Ishikawa (cell line): ENCODE measurements around the gene BRWD1.

Source experiments
- CEBPB ChIP-seq: IDR thresholded peaks from 2 replicates; pipeline ENCODE4 v1.6.1; 2012
- CREB1 ChIP-seq: IDR thresholded peaks from 2 replicates; pipeline ENCODE4 v1.6.1; 2012; ENCODE audit warnings: low read depth
- EGR1 ChIP-seq: IDR thresholded peaks from 2 replicates; pipeline ENCODE4 v1.6.1; 2012
- EP300 ChIP-seq: IDR thresholded peaks from 2 replicates; pipeline ENCODE4 v1.6.1; 2012; ENCODE audit warnings: borderline replicate concordance
- FOXM1 ChIP-seq: IDR thresholded peaks from 2 replicates; pipeline ENCODE4 v1.6.1; 2012; ENCODE audit warnings: low read depth, borderline replicate concordance
- MAX ChIP-seq: IDR thresholded peaks from 2 replicates; pipeline ENCODE4 v1.6.1; 2012
- NFIC ChIP-seq: IDR thresholded peaks from 2 replicates; pipeline ENCODE4 v1.6.1; 2012
- RAD21 ChIP-seq: IDR thresholded peaks from 2 replicates; pipeline ENCODE4 v1.6.1; 2012; ENCODE audit warnings: low read depth
- REST ChIP-seq: IDR thresholded peaks from 2 replicates; pipeline ENCODE4 v1.6.1; 2012; ENCODE audit warnings: low read depth, mild to moderate bottlenecking
- TAF1 ChIP-seq: IDR thresholded peaks from 2 replicates; pipeline ENCODE4 v1.6.1; 2012; ENCODE audit warnings: low read depth, mild to moderate bottlenecking
- TCF12 ChIP-seq: IDR thresholded peaks from 2 replicates; pipeline ENCODE4 v1.6.1; 2012; ENCODE audit warnings: low read depth
- TEAD4 ChIP-seq: IDR thresholded peaks from 2 replicates; pipeline ENCODE4 v1.6.1; 2012
- YY1 ChIP-seq: IDR thresholded peaks from 2 replicates; pipeline ENCODE4 v1.6.1; 2012; ENCODE audit warnings: low read depth
- ZBTB7A ChIP-seq: IDR thresholded peaks from 2 replicates; pipeline ENCODE4 v1.6.1; 2012; ENCODE audit warnings: low read depth
- TF ChIP-seq, protein P1 (sequence below): IDR thresholded peaks from 2 replicates; pipeline ENCODE4 v1.6.1; 2012

The BRWD1 gene

GRCh38 chr21:39152271-39152670 lies 161.2 kb downstream of the BRWD1 start:
- TF ChIP-seq RAD21, result no peak
- TF ChIP-seq TEAD4, result no peak
- TF ChIP-seq EGR1, result no peak
- TF ChIP-seq REST, result no peak
- TF ChIP-seq CREB1, result no peak
- TF ChIP-seq YY1, result no peak
- TF ChIP-seq MAX, result no peak
- TF ChIP-seq EP300, result no peak
- TF ChIP-seq NFIC, result no peak
- no peak for TF ChIP-seq TCF12
- TF ChIP-seq FOXM1, result no peak
- TF ChIP-seq ZBTB7A, result no peak
- TF ChIP-seq, protein P1, sequence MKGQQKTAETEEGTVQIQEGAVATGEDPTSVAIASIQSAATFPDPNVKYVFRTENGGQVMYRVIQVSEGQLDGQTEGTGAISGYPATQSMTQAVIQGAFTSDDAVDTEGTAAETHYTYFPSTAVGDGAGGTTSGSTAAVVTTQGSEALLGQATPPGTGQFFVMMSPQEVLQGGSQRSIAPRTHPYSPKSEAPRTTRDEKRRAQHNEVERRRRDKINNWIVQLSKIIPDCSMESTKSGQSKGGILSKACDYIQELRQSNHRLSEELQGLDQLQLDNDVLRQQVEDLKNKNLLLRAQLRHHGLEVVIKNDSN, result no peak
- no peak for TF ChIP-seq CEBPB
- no peak for TF ChIP-seq TAF1

DNA sequence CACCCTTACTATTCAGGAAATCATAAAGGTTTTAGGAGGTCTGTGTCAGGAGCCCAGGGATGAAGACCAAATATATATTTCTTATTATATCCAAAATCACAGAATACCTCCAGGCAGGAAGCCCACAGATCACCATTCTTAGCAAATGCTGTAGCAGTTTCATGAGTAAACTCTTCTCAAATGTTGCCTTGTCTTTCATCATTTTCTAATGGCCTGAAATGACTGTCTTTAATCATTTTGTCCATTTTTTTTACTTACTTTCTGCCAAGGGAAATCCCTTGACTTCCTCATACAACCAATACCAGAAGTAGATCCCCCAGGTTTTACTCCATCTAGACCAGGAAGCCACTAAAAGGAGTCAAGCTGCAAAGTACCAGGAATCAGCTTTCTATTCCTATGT lies 162.6 kb downstream of the BRWD1 start:
- TF ChIP-seq REST, result no peak

DNA sequence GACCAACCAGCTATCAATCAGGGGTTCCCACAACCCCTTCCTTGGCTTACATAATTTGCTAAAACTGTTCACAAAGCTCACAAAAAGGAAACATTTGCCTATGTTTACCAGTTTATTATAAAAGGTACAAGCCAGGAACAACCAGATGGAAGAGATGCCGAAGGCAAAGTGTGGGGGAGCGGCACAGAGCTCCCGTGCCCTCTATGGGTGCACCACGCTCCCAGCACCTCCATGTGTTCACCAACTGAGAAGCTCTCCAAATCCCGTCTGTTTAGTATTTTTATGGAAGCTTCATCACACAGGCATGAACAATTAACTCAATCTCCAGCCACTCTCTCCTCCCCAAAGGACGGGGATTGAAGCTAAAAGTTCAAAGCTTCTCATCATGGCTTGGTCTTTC lies 163.1 kb downstream of the BRWD1 start:
- TF ChIP-seq TEAD4 (no peak), MAX (no peak), CEBPB (no peak), YY1 (no peak), FOXM1 (no peak), EP300 (no peak), NFIC (no peak), RAD21 (no peak), CREB1 (no peak), TCF12 (no peak), TAF1 (no peak), REST (no peak), EGR1 (no peak), ZBTB7A (no peak)
- TF ChIP-seq, protein P1, result no peak

- no peak for TF ChIP-seq CEBPB
- no peak for TF ChIP-seq EP300
- no peak for TF ChIP-seq TAF1
- TF ChIP-seq ZBTB7A, result no peak
- no peak for TF ChIP-seq REST
- no peak for TF ChIP-seq YY1
- TF ChIP-seq TCF12, result no peak
- no peak for TF ChIP-seq CREB1
- TF ChIP-seq FOXM1, result no peak
Measured at GRCh38 chr21:39149882-39150281, 163.6 kb downstream of the BRWD1 start.
